Fibroblast of lung (primary cell): Measurements from ENCODE around the gene CLTCL1. TPM values are rescaled to one million over a fixed set of nuclear protein-coding genes. Genes with fewer than 3 reads are reported as not detected.
"Not testable (repeated sequence)": the region's sequence is repeated elsewhere in the genome, so short reads cannot be mapped to it uniquely, and the experiment has no call there.

Experiments
- DNase-seq, 2 donors: peaks; one replicate each; pipeline versions ENCODE4 v3.0.0 to v3.0.0-alpha.2; 2010; ENCODE audit warnings: low read depth in 2 of 2
- H2AFZ ChIP-seq: 2 replicates; pipeline ENCODE4 v1.5.1; 2012; ENCODE audit warnings: low read length, control low read depth, inconsistent platforms
- H3K27ac ChIP-seq: 2 replicates; pipeline ENCODE4 v1.5.1; 2011; ENCODE audit warnings: low read length, control low read depth; ENCODE audit not compliant: insufficient read depth
- H3K27me3 ChIP-seq: 2 replicates; pipeline ENCODE4 v1.5.1; 2011; ENCODE audit warnings: mild to moderate bottlenecking, low read length; ENCODE audit not compliant: control insufficient read depth, insufficient read depth
- H3K36me3 ChIP-seq: 2 replicates; pipeline ENCODE4 v1.5.1; 2011; ENCODE audit warnings: low read length; ENCODE audit not compliant: control insufficient read depth, insufficient read depth
- H3K4me1 ChIP-seq: 2 replicates; pipeline ENCODE4 v1.5.1; 2011; ENCODE audit warnings: low read length; ENCODE audit not compliant: control insufficient read depth, insufficient read depth; ENCODE audit errors: extremely low read depth
- H3K4me2 ChIP-seq: 2 replicates; pipeline ENCODE4 v1.5.1; 2011; ENCODE audit warnings: low read length, control low read depth; ENCODE audit not compliant: insufficient read depth; ENCODE audit errors: extremely low read depth
- H3K4me3 ChIP-seq, 4 experiments: fragments of 200-600 bp in 1 of 4; sonication (generic) in 1 of 4; replicated peaks in 1 of 4; 2 replicates each; pipeline ENCODE4 v1.5.1; 2011 to 2016; ENCODE audit warnings: low read length in 4 of 4, low read depth in 3 of 4, mild to moderate bottlenecking in 3 of 4, control low read depth in 2 of 4, inconsistent platforms in 1 of 4, mixed read lengths in 1 of 4; ENCODE audit not compliant: insufficient read depth in 1 of 4; ENCODE audit errors: control extremely low read depth in 1 of 4
- H3K79me2 ChIP-seq: 2 replicates; pipeline ENCODE4 v1.5.1; 2012; ENCODE audit warnings: mild to moderate bottlenecking, low read length, inconsistent platforms; ENCODE audit not compliant: control insufficient read depth, insufficient read depth
- H3K9ac ChIP-seq: 2 replicates; pipeline ENCODE4 v1.5.1; 2011; ENCODE audit warnings: mild to moderate bottlenecking, low read length, control low read depth; ENCODE audit not compliant: insufficient read depth
- H3K9me3 ChIP-seq: 2 replicates; pipeline ENCODE4 v1.5.1; 2012; ENCODE audit warnings: low read depth, low read length; ENCODE audit not compliant: control insufficient read depth, insufficient read depth
- H4K20me1 ChIP-seq: 2 replicates; pipeline ENCODE4 v1.5.1; 2011; ENCODE audit warnings: low read length; ENCODE audit not compliant: control insufficient read depth, insufficient read depth; ENCODE audit errors: extremely low read depth
- EZH2 ChIP-seq: IDR thresholded peaks from 2 replicates; pipeline ENCODE4 v1.5.1; 2012; ENCODE audit warnings: low read length, control low read depth, mild to moderate bottlenecking; ENCODE audit errors: missing control alignments
- polyA plus RNA-seq, 2 donors: library from polyadenylated mRNA; depleted of rRNA in 1 of 2; stranded (reverse) in 1 of 2; unstranded in 1 of 2; fragments of >200 nt; gene quantifications; 2 replicates each; pipeline ENCODE4 v1.2.1, GENCODE V29; 2011 to 2012; ENCODE audit warnings: missing spikeins in 1 of 2
- total RNA-seq: library from RNA; depleted of rRNA; stranded (reverse); fragments of >200 nt; gene quantifications from 2 replicates; pipeline ENCODE4 v1.2.1, GENCODE V29; 2014
- TF ChIP-seq, protein P1 (sequence below), 2 donors: IDR thresholded peaks in 1 of 2; conservative IDR thresholded peaks in 1 of 2; 1 replicate in 1 of 2; 2 replicates in 1 of 2; pipeline ENCODE4 v1.5.1; 2011 to 2012; ENCODE audit warnings: low read length in 2 of 2, control low read depth in 1 of 2, inconsistent platforms in 1 of 2, low read depth in 1 of 2, mild to moderate bottlenecking in 1 of 2

Gene CLTCL1
- total and polyA plus RNA-seq, 2 donors (not counting 1 experiment from before 2014, with no cell fraction given): 6.5 to 13.4 TPM

DNA sequence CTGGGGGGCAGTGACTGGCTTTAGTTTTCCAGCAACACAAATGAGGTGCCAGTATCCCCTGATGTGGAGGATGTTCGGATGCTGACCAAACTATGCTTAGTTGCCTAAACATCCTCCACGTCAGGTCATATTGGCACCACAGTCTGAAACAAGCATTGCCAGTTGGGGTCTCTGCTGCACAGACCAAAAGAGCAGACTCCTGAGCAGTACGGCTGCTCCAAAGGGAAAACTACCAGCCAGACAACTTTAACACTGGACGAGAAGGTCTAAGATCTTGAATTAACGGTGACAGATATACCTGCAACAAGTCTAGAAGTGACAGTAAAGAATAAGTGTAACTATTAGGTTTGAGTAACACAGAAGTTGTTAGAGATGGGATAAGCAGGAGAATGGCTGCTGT is 40.5 kb upstream of the CLTCL1 start:
- no peaks in the 10 kb centered on the region for H3K9me3 ChIP-seq
- peaks cover 12% of the 10 kb centered on the region for H3K36me3 ChIP-seq
- H2AFZ ChIP-seq: no peak overlapping the region
- no peaks in the 10 kb centered on the region for H3K4me1 ChIP-seq
- DNase-seq: no peak
- no peak overlapping the region for H3K27ac ChIP-seq
- H3K27me3 ChIP-seq: no peaks in the 10 kb centered on the region
- no peaks in the 10 kb centered on the region for H4K20me1 ChIP-seq
- no peak overlapping the region for H3K4me3 ChIP-seq
- H3K79me2 ChIP-seq: no peaks in the 10 kb centered on the region
- no peak overlapping the region for H3K4me2 ChIP-seq
- TF ChIP-seq, protein P1, sequence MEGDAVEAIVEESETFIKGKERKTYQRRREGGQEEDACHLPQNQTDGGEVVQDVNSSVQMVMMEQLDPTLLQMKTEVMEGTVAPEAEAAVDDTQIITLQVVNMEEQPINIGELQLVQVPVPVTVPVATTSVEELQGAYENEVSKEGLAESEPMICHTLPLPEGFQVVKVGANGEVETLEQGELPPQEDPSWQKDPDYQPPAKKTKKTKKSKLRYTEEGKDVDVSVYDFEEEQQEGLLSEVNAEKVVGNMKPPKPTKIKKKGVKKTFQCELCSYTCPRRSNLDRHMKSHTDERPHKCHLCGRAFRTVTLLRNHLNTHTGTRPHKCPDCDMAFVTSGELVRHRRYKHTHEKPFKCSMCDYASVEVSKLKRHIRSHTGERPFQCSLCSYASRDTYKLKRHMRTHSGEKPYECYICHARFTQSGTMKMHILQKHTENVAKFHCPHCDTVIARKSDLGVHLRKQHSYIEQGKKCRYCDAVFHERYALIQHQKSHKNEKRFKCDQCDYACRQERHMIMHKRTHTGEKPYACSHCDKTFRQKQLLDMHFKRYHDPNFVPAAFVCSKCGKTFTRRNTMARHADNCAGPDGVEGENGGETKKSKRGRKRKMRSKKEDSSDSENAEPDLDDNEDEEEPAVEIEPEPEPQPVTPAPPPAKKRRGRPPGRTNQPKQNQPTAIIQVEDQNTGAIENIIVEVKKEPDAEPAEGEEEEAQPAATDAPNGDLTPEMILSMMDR (conservative IDR thresholded peaks at IDR 0.05 in 1 of 2, IDR thresholded peaks at IDR 0.05 in 1 of 2; ENCODE audit: low read depth in 1 of 2, low read length in 2 of 2): no peak
- TF ChIP-seq EZH2: no peak
- H3K9ac ChIP-seq: no peak overlapping the region

DNA sequence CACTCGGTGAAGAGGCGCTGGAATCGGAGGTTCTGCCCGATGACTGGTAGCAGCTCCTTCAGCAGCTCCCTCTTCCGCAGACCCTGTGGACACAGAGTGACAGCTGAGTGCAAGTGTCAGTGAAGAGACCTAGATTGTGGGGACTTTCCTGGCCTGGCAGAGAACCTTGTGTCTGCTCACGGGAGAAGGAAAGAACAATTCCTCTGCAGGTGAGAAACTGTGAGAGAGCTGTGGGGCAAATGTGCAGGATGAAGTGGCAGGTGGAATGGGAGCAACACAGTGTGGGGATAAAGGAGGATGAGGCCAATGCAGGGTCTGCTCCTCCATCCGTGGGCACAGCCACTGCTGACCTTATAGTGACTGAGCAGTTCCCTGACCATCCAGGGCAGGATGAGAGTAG is 40.0 kb upstream of the CLTCL1 start:
- no peaks in the 10 kb centered on the region for H3K4me1 ChIP-seq
- no peaks in the 10 kb centered on the region for H3K79me2 ChIP-seq
- no peak overlapping the region for H3K27ac ChIP-seq
- no peaks in the 10 kb centered on the region for H3K27me3 ChIP-seq
- H3K4me3 ChIP-seq: no peak overlapping the region
- TF ChIP-seq, protein P1 (conservative IDR thresholded peaks at IDR 0.05 in 1 of 2, IDR thresholded peaks at IDR 0.05 in 1 of 2; ENCODE audit: low read depth in 1 of 2, low read length in 2 of 2): no peak
- TF ChIP-seq EZH2: no peak
- H3K36me3 ChIP-seq: peaks cover 12% of the 10 kb centered on the region
- H3K4me2 ChIP-seq: no peak overlapping the region
- no peak for DNase-seq
- no peak overlapping the region for H2AFZ ChIP-seq
- H4K20me1 ChIP-seq: no peaks in the 10 kb centered on the region
- no peaks in the 10 kb centered on the region for H3K9me3 ChIP-seq
- H3K9ac ChIP-seq: no peak overlapping the region

DNA sequence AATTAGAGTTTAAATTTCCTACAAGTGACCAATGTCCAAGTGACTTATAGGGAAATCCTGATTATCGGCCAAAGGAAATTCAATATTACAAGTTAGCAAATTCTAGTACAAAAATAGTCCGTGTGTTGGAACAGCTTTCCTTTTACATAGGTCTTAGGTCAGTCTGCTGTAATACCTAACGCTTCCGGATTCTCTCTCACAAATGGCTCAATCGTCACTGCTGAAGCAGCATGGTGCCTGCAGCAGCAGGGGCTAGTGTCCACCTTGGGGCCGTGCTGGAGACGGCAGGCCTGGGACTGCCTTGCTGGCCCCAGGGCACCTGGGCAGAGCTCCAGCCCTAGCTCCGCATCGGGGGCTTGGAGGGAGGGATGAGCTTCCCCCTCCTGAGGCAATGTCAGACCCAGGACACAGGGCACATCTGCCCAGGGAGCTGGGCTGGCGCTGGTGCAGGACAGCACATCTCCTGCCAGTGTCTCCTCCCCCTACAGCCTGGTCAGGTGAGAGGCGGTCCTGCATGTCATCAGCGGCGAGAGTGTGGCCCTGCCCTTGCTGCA is 39.4 kb upstream of the CLTCL1 start:
- H3K9ac ChIP-seq: no peak overlapping the region
- no peak overlapping the region for H2AFZ ChIP-seq
- TF ChIP-seq, protein P1 (conservative IDR thresholded peaks at IDR 0.05 in 1 of 2, IDR thresholded peaks at IDR 0.05 in 1 of 2; ENCODE audit: low read depth in 1 of 2, low read length in 2 of 2): no peak
- TF ChIP-seq EZH2: no peak
- H3K27me3 ChIP-seq: no peaks in the 10 kb centered on the region
- no peak overlapping the region for H3K4me2 ChIP-seq
- no peak for DNase-seq
- no peaks in the 10 kb centered on the region for H3K4me1 ChIP-seq
- H3K79me2 ChIP-seq: no peaks in the 10 kb centered on the region
- no peaks in the 10 kb centered on the region for H3K9me3 ChIP-seq
- H3K27ac ChIP-seq: no peak overlapping the region
- no peaks in the 10 kb centered on the region for H4K20me1 ChIP-seq
- peaks cover 12% of the 10 kb centered on the region for H3K36me3 ChIP-seq
- H3K4me3 ChIP-seq: no peak overlapping the region

DNA sequence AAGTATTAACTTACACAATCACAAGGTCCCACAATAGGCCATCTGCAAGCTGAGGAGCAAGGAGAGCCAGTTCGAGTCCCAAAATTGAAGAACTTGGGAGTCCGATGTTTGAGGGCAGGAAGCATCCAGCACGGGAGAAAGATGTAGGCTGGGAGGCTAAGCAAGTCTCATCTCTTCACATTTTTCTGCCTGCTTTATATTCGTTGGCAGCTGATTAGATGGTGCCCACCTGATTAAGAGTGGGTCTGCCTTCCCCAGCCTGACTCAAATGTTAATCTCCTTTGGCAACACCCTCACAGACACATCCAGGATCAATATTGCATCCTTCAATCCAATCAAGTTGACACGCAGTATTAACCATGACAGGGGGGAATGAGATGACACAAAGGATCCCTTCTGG is 38.7 kb upstream of the CLTCL1 start:
- not testable (repeated sequence) for H3K79me2 ChIP-seq

More for the DNA sequence above, 38.7 kb upstream of the CLTCL1 start:
- H3K9ac ChIP-seq, H3K4me2 ChIP-seq, H2AFZ ChIP-seq, H3K4me1 ChIP-seq, H3K4me3 ChIP-seq, H4K20me1 ChIP-seq, DNase-seq, H3K9me3 ChIP-seq, H3K27me3 ChIP-seq, H3K27ac ChIP-seq: not testable (repeated sequence)
- H3K36me3 ChIP-seq: peaks cover 12% of the 10 kb centered on the region
